Muscle layer of colon (tissue), 2 donors: ENCODE measurements around the gene SLBP.

Experiments
- H3K27ac ChIP-seq: one replicate; pipeline ENCODE4 v1.7.0; 2013; ENCODE audit warnings: low read depth, mild to moderate bottlenecking, low read length, moderate library complexity
- H3K27me3 ChIP-seq, 2 donors: one replicate each; pipeline ENCODE4 v1.7.0; 2013; ENCODE audit warnings: low read length in 2 of 2, mild to moderate bottlenecking in 2 of 2; ENCODE audit not compliant: insufficient read depth in 2 of 2, control insufficient read depth in 1 of 2
- H3K36me3 ChIP-seq: one replicate; pipeline ENCODE4 v1.7.0; 2013; ENCODE audit warnings: mild to moderate bottlenecking, low read length; ENCODE audit not compliant: insufficient read depth
- H3K4me1 ChIP-seq: one replicate; pipeline ENCODE4 v1.7.0; 2013; ENCODE audit warnings: mild to moderate bottlenecking, low read length; ENCODE audit not compliant: insufficient read depth
- H3K4me3 ChIP-seq, 2 donors: one replicate each; pipeline ENCODE4 v1.7.0; 2013; ENCODE audit warnings: low read length in 2 of 2, low read depth in 1 of 2, mild to moderate bottlenecking in 1 of 2, moderate library complexity in 1 of 2
- H3K9ac ChIP-seq: one replicate; pipeline ENCODE4 v1.7.0; 2013; ENCODE audit warnings: low read length
- H3K9me3 ChIP-seq: one replicate; pipeline ENCODE4 v1.7.0; 2013; ENCODE audit warnings: mild to moderate bottlenecking, low read length
- donor health status: abdominal sarcoma.
- donor health status: Adenocarcinoma of cecum.

The SLBP gene

GRCh38 chr4:1664141-1664540 lies 48.0 kb downstream of the SLBP start:
- no peak overlapping the region for H3K9ac ChIP-seq
- no peak overlapping the region for H3K4me3 ChIP-seq
- no peaks in the 10 kb centered on the region for H3K9me3 ChIP-seq
- no peaks in the 10 kb centered on the region for H3K27me3 ChIP-seq
- H3K36me3 ChIP-seq, result no peaks in the 10 kb centered on the region
- no peaks in the 10 kb centered on the region for H3K4me1 ChIP-seq
- no peak overlapping the region for H3K27ac ChIP-seq

- Histone ChIP-seq H3K9ac (no peak overlapping the region), H3K4me1 (no peaks in the 10 kb centered on the region), H3K36me3 (no peaks in the 10 kb centered on the region), H3K9me3 (no peaks in the 10 kb centered on the region), H3K27ac (no peak overlapping the region), H3K27me3 (no peaks in the 10 kb centered on the region), H3K4me3 (no peak overlapping the region)
Observed at GRCh38 chr4:1663549-1663948, 48.6 kb downstream of the SLBP start.

DNA sequence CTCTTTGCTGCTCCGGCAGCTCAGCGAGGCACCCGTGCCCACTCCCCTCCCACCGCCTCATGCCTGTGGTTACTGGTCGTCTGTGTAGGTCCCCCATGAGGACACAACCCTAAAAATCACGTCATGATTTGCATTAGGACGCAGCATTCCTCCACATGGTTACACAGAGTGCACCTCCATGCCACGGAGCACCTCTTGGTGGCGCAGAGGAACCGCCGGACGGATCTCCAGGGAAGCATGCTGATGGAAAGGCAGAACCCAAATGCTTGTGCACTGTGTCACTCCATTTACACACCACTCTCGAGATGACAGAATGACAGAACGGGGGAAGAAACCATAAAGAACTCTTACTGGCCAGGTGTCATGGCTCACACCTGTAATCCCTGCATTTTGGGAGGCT lies 50.4 kb downstream of the SLBP start:
- H3K4me1 ChIP-seq, result no peaks in the 10 kb centered on the region
- no peaks in the 10 kb centered on the region for H3K9me3 ChIP-seq
- no peaks in the 10 kb centered on the region for H3K27me3 ChIP-seq
- H3K4me3 ChIP-seq, result no peak overlapping the region
- no peaks in the 10 kb centered on the region for H3K36me3 ChIP-seq
- no peak overlapping the region for H3K27ac ChIP-seq
- no peak overlapping the region for H3K9ac ChIP-seq

- Histone ChIP-seq H3K4me1 (no peaks in the 10 kb centered on the region), H3K4me3 (no peak overlapping the region), H3K27me3 (no peaks in the 10 kb centered on the region), H3K9ac (no peak overlapping the region), H3K36me3 (no peaks in the 10 kb centered on the region), H3K27ac (no peak overlapping the region), H3K9me3 (no peaks in the 10 kb centered on the region)
Observed at GRCh38 chr4:1660948-1661677, 51.0 kb downstream of the SLBP start.

DNA sequence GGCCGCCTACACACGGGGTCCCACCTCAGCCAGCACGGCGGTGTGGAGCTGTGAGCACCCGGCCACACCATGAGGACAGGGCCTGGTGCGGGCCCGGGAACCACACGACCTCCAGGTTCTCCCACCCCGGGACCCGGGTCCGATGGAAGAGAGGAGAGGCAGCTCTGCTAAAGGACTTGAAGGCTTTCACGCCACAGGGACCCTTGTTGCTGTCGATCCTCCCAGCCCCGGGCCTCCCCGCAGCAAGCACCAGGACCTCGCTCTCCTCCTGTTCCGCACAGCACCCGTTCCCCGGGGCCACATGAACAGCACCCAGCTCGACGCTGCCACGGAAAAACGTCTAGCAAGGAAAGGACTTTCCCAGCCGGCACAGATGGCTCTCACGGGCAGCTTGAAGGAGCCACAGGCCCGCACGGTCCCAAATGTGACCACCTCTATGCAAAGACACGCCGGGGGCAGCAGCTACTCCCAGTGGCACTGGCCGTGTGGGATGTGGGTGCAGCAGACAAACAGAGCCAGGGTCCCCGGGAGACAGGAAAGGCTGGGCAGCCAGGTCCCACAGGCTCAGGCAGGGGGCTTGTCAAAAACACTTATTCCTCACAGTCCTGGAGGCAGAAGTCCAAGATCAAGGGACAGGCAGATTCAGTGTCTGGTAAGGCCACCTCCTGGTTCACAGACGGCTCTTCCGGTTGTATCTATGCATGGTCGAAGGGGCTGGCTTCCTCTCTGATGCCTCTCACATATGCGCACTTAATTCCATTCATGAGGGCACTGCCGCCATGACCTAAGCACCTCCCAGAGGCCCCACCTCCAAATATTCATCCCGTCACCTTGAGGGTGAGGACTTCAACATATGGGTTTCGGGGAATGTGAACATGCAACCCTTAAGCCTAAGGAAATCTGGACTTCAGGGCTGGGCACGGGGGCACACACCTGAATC lies 52.7 kb downstream of the SLBP start:
- H3K4me3 ChIP-seq, result no peak overlapping the region
- H3K27ac ChIP-seq, result no peak overlapping the region
- H3K4me1 ChIP-seq, result no peaks in the 10 kb centered on the region
- H3K36me3 ChIP-seq, result no peaks in the 10 kb centered on the region
- no peak overlapping the region for H3K9ac ChIP-seq
- H3K9me3 ChIP-seq, result no peaks in the 10 kb centered on the region
- H3K27me3 ChIP-seq, result no peaks in the 10 kb centered on the region

- H3K9me3 ChIP-seq, result no peaks in the 10 kb centered on the region
- no peak overlapping the region for H3K4me3 ChIP-seq
- no peak overlapping the region for H3K27ac ChIP-seq
- H3K36me3 ChIP-seq, result no peaks in the 10 kb centered on the region
- H3K4me1 ChIP-seq, result no peaks in the 10 kb centered on the region
- no peak overlapping the region for H3K9ac ChIP-seq
- H3K27me3 ChIP-seq, result no peaks in the 10 kb centered on the region
Observed at GRCh38 chr4:1658581-1658980, 53.5 kb downstream of the SLBP start.

- H3K36me3 ChIP-seq, result no peaks in the 10 kb centered on the region
- H3K9ac ChIP-seq, result no peak overlapping the region
Observed at GRCh38 chr4:1658146-1658545, 54.0 kb downstream of the SLBP start.

DNA sequence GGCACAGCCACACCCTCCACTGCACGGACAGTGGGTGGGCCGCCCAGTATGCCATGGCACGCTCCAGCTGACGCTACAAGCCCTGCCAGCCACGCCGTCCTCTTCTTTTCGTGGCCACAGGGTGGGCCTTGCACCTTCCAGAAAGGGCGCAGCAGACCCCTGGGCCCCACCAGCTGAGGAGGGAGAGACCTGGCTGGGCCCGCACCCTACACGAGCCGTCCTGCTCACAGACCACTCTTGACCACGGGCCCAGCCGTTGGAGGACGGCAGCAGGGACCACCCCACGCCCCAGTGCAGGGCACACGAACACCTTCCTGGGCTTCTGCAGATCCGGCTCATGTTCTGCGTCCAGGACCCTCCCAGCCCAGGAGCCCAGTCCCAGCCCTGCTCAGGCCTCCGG lies 55.1 kb downstream of the SLBP start:
- H3K9me3 ChIP-seq, result no peaks in the 10 kb centered on the region
- no peaks in the 10 kb centered on the region for H3K36me3 ChIP-seq
- no peak overlapping the region for H3K9ac ChIP-seq

More at GRCh38 chr4:1658146-1658545, 54.0 kb downstream of the SLBP start:
- no peak overlapping the region for H3K4me3 ChIP-seq
- no peaks in the 10 kb centered on the region for H3K9me3 ChIP-seq
- H3K27me3 ChIP-seq, result no peaks in the 10 kb centered on the region
- H3K27ac ChIP-seq, result no peak overlapping the region
- H3K4me1 ChIP-seq, result no peaks in the 10 kb centered on the region

GRCh38 chr4:1656132-1656531 lies 56.0 kb downstream of the SLBP start:
- Histone ChIP-seq H3K9ac (no peak overlapping the region), H3K4me3 (no peak overlapping the region), H3K4me1 (no peaks in the 10 kb centered on the region), H3K27me3 (no peaks in the 10 kb centered on the region), H3K27ac (no peak overlapping the region), H3K36me3 (no peaks in the 10 kb centered on the region), H3K9me3 (no peaks in the 10 kb centered on the region)

More for the DNA sequence above, 55.1 kb downstream of the SLBP start:
- no peak overlapping the region for H3K4me3 ChIP-seq
- no peaks in the 10 kb centered on the region for H3K27me3 ChIP-seq
- H3K4me1 ChIP-seq, result no peaks in the 10 kb centered on the region
- H3K27ac ChIP-seq, result no peak overlapping the region

- no peak overlapping the region for H3K27ac ChIP-seq
- no peaks in the 10 kb centered on the region for H3K9me3 ChIP-seq
- no peaks in the 10 kb centered on the region for H3K27me3 ChIP-seq
- no peaks in the 10 kb centered on the region for H3K4me1 ChIP-seq
- H3K36me3 ChIP-seq, result no peaks in the 10 kb centered on the region
- H3K9ac ChIP-seq, result no peak overlapping the region
- no peak overlapping the region for H3K4me3 ChIP-seq
Observed at GRCh38 chr4:1655676-1656075, 56.4 kb downstream of the SLBP start.

DNA sequence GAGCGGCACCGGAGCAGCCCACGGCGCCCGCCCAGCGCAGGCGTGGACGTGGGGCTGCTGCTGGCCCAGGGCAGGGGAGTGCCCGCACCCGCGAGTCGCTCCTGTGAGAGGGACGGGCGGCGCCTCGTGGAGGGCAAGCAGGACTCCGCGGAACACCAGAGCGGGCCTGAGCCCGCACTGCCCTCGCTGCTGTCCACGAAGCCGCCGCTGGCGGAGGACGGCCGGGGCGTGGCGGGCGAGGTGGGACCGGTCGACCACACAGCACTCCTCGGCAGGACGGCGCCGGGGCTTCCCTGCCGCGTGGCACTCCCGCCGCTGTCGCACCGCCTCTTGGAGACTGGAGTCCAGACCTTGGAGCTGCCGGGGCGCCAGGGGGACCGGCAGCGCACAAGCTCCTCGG lies 57.0 kb downstream of the SLBP start:
- Histone ChIP-seq H3K36me3 (no peaks in the 10 kb centered on the region), H3K9me3 (no peaks in the 10 kb centered on the region), H3K4me1 (no peaks in the 10 kb centered on the region), H3K4me3 (no peak overlapping the region), H3K9ac (no peak overlapping the region), H3K27ac (no peak overlapping the region), H3K27me3 (no peaks in the 10 kb centered on the region)
